Measurements from ENCODE around the gene ALOXE3.
"Not testable (repeated sequence)": the region's sequence is repeated elsewhere in the genome, so short reads cannot be mapped to it uniquely, and the experiment has no call there.

Gene ALOXE3

DNA sequence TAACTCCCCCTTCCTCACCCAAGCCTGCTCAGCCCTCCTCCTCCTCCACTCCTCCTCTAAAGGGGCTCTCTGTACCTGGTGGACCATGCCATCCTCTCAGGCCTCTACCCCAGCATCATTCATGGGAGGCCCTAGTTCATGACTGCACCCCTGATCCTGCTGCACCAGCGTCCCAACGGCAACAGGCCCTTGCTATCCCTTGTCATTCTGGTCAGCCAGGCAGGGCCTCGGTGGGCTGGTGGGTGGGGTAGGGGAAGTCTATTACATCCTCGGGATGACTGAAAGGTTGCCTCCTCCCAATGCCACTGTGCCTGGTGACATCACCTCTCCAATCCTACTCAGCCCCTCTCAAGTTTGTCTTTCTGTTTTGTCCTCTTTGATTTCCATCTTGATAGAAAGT lies 50.5 kb downstream of the ALOXE3 start:
- no peak for DNase-seq

DNA sequence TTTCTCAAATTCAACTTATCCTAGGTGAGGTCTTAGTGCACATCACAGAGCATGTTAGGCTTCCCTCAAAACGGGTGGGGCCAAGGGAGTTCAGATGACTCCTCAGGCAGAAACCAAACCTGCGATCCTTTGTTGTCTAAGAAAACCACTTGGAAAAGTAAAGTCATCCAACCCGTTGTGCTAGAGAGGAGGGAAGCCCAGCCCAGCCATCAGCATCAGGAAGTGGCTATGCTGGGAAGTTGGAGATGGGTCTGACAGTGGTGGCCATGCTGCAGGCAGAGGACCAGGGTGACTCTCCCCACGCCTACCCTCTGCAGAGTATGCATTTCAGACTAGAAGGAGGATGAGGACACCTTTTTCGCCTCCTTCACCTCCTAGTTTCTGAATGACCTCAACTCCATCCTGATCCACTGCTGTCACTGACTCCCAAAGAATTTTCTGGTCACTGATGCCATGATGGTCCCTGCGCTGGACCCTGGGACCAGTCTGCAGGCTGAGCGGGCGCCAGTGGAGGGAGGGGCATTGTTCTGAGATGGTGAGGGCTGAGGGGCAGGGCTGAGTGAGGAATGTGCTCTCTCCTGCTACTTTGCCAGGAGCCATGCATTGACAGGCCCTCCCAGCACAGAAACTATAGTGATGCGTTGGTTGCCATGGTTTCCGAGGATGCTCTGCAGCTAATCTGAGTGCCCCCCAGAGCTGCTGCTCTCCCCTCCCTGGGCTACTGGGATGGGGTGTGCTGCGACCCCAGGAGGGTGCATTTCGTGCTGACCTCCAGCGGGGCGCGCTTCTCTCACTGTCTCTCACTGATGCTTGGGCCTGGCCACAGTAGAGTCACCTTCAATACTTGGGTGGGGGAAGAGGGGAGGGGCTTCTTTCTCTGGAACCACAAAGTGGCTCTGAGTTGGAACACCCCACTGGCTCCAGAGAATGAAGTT lies 51.2 kb downstream of the ALOXE3 start:
- DNase-seq: no peak

DNA sequence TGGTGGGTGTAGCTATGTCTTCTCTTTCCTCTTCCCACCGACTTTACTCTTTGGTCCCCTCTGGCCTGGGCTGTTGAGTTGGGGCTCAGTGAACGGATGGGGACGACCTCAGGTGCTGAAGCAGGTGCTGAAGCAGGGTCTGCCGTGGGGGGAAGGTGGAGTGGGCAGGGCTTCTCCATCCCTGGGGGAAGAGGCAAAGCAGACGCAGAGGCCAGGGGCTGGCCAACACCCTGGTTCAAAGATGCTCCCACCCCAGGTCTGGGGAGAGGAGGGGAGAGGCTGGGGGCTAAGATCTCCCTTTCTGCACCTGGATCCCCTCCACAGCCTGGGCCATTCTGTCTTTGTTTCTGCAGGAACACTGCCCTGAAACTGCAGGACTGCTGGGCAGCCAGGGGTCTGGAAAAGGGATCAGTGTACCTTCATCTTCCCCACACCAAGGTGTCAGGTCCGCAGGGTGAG lies 53.7 kb downstream of the ALOXE3 start:
- DNase-seq: no peak

DNA sequence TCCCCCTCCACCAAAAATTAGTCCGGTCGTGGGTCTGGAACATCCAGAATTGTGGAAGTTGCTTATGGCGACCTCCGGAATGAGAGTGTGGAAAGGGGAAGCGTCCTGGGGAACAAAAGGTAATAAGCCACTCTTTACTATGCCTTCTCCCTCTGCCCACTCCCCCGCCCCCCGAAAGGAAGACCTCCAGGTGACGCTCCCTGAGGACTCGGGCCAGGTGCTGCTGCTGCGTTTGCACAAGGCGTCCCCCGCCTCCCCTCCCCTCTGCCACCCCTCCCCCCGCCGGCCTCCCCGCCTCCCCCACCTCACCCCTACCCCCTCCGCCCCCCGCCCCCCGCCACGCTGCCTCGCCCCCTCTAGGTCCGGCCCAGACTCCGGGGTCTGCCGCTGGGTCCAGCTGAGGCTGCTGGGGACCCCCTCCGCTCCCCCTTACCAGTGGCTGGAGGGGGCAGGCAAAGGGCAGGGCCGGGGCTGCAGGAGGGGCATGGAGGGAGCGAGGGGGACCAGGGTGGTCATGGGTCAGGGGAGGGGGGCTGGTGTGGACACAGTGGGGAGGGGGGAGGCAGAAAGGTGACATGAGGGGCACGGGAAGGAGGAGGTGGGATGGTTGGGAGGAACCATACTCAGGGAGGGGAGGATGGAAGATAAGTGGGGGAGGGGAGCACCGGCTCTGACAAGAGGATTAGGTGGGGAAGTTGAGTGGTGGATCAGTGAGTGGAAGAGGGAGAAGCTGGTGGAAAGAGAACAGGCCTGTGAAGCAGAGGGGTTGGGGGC lies 54.4 kb downstream of the ALOXE3 start:
- DNase-seq: no peak

DNA sequence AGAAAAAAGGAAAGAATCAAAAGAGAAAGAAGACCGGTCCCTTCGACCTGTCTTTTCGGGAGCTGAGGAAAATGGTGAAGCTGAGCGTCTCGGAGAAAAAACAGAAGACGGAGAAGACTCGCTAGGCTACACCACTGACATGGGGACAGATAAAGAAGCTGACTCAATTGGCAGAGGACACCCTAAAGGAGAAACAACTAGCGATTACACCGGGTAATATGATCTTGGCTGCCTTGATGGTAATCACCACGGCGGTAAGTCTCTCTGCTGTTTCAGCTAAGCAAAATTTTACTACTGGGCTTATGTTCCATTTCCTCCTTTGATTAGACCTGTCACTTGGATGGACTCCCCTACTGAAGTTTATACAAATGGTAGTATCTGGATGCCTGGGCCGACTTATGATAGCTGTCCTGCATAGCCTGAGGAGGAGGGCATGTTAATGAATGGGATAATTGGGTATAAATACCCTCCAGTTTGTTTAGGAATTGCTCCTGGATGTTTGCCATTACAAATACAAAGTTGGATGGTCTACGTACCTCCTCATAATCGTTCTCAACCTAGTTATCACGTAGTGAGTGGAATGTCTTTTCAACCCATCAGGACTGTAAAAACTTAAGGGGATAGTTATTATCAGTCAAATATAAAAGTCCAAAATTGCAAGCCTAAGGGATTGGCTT lies 55.4 kb downstream of the ALOXE3 start:
- DNase-seq: no peak

- no peak for DNase-seq
These were observed 55.9 kb downstream of the ALOXE3 start for GRCh38 chr17:8062435-8062806.

GRCh38 chr17:8061851-8062250 lies 56.5 kb downstream of the ALOXE3 start:
- not testable (repeated sequence) for DNase-seq

DNA sequence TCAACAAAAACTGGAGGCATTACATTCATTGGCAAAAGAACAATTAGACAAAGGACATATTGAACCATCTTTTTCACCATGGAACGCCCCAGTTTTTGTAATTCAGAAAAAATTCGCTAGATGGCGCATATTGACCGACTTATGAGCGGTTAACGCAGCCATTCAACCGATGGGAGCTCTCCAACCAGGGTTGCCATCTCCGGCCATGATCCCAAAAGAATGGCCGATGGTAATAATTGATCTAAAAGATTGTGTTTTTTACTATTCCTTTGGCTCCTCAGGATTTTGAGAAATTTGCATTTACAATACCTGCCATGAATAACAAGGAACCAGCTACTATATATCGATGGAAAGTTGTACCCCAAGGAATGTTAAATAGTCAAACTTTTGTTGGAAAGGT lies 58.0 kb downstream of the ALOXE3 start:
- DNase-seq: peak; percentile 33

- no peak for DNase-seq
These were observed 59.2 kb downstream of the ALOXE3 start for GRCh38 chr17:8059131-8059530.

DNA sequence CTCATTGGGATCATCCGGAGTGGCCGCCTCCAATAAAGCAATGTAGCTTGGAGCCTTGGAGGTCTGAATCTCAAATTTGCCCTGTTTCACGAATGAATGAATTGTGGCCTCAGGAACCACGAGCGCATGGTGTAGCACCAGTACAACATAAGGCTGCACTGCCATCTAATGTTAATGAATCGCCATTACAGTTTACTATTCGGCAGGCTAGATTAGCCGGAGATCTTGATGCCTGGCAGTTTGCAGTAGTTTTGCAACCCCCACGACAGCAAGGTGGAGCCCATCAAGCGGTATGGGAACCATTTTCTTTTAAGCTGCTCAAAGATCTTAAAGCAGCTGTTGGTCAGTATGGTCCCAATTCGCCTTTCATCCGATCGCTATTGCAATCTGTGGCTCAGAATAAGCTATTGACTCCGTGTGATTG lies 60.6 kb downstream of the ALOXE3 start:
- peak; percentile 21 for DNase-seq

DNA sequence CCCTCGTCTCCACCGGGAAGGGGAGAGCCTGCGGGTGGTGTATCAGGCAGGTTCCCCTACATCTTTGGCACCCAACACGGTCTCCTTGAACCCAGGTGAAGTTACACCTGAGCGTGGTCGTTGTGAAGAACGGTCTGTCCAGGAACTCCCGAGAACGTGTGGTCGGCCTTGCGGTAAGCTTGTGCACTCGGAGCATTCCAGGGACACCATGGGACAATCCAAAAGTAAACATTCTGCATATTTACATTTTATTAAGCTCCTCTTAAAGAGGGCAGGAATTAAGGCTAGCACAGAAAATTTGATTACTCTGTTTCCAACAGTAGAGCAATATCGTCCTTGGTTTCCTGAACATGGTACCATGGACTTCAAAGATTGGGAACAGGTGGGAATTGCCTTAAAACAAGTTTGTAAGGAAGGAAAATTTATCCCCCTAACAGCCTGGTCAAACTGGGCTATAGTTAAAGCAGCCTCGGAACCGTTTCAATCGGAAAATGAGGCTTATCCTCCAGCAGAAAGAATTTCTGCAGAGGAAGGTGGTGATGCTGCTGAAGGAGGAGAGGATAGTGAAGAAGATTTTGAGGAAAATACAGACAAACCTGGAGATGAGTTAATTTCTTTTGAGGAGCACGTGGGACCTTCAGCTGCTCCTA lies 61.2 kb downstream of the ALOXE3 start:
- DNase-seq: no peak

GRCh38 chr17:8056232-8056975 lies 61.9 kb downstream of the ALOXE3 start:
- DNase-seq: no peak

- DNase-seq: no peak
These were observed 62.5 kb downstream of the ALOXE3 start for GRCh38 chr17:8055851-8056231.

DNA sequence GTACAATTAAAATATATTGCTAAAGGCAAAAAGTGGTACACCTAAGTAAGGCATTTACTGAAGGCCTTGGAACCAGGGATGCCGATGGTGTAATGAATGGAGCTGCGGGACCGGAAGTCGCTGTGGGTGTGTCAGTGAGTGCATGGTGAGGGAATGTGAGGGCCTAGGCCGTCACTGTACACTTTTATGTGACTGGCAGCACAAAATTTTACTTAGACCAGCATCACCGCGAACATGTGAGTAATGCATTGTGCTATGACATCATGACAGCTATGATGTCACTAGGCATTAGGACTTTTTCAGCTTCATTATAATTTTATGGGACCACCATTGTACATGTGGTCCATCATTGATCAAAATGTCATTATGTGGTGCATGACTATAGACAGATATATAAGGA lies 64.7 kb downstream of the ALOXE3 start:
- DNase-seq: no peak

GRCh38 chr17:8052256-8053252 lies 65.8 kb downstream of the ALOXE3 start:
- DNase-seq: no peak

- no peak for DNase-seq
These were observed 66.5 kb downstream of the ALOXE3 start for GRCh38 chr17:8051831-8052230.

DNA sequence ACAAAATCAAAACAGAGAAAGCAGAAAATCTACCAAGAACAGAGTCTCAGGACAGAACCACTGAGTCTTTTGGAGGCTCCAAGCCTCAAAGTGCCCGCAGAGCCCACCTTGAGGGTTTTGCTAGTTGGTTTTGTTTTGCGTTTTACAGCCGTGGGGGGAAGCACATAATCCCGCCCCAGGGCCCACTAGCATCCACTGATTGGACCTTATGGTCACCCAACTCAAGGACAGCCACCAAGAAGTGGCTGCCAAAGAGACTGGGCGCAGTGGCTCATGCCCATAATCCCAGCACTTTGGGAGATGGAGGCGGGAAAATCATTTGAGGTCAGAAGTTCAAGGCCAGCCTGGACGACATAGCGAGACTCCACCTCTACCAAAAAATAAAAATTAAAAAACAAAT lies 69.6 kb downstream of the ALOXE3 start:
- no peak for DNase-seq

DNA sequence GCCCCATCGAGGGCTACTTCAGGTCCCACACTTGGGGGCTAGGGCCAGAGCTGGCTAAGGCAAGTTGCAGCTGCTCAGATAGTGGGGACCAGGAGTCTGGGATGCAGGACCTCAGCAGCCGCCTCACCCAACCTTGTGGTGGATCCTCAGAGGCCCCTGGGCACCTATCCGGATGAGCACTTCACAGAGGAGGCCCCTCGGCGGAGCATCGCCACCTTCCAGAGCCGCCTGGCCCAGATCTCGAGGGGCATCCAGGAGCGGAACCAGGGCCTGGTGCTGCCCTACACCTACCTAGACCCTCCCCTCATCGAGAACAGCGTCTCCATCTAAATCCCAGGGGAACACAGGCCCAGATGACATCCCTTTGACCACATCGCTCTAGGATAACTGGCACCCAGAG lies 70.1 kb downstream of the ALOXE3 start:
- no peak for DNase-seq

- DNase-seq: no peak
These were observed 70.6 kb downstream of the ALOXE3 start for GRCh38 chr17:8047769-8048110.

DNA sequence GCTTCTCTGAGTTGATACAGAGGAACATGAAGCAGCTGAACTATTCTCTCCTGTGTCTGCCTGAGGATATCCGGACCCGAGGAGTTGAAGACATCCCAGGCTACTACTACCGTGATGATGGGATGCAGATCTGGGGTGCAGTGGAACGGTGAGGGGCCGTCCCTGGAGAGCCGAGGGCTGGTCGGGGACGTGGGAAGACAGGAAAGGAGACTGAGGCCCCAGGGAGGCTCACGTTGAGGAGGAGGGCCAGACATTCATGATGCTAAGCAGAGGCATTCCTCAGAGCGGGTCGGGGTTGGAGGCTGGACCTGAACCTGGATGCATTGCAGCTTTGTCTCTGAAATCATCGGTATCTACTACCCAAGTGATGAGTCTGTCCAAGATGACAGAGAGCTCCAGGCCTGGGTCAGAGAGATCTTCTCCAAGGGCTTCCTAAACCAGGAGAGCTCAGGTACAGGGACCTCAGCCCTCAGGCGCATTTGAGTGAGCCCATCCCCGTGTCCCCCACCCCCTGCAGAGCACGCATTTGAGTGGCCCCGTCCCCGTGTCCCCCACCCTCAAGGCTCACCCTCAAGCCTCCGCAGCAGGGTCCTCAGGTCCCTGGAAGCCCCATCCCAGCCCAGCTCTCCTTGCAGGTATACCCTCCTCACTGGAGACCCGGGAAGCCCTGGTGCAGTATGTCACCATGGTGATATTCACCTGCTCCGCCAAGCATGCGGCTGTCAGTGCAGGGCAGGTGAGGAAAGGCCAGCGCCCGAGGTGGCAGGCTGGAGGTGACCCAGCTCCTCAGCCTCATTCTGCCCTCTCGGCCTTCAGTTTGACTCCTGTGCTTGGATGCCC lies 71.2 kb downstream of the ALOXE3 start:
- DNase-seq: no peak
